Stimulated activated CD8-positive, alpha-beta memory T cell treated with anti-CD3 and anti-CD28 coated beads, Interleukin-12 subunit alpha, Interleukin-12 subunit beta, amount 100 ng/mL, for 1 hour (primary cell): ENCODE measurements around the gene MEIS1.

Experiments used
- DNase-seq: peaks from one replicate; pipeline ENCODE4 v3.0.0-alpha.2; 2020; ENCODE audit warnings: low read depth

MEIS1 gene

GRCh38 chr2:66580166-66581049 is 145.5 kb downstream of the MEIS1 start:
- no peak for DNase-seq

- DNase-seq: no peak
Measured at GRCh38 chr2:66581339-66582103, 146.6 kb downstream of the MEIS1 start.

DNA sequence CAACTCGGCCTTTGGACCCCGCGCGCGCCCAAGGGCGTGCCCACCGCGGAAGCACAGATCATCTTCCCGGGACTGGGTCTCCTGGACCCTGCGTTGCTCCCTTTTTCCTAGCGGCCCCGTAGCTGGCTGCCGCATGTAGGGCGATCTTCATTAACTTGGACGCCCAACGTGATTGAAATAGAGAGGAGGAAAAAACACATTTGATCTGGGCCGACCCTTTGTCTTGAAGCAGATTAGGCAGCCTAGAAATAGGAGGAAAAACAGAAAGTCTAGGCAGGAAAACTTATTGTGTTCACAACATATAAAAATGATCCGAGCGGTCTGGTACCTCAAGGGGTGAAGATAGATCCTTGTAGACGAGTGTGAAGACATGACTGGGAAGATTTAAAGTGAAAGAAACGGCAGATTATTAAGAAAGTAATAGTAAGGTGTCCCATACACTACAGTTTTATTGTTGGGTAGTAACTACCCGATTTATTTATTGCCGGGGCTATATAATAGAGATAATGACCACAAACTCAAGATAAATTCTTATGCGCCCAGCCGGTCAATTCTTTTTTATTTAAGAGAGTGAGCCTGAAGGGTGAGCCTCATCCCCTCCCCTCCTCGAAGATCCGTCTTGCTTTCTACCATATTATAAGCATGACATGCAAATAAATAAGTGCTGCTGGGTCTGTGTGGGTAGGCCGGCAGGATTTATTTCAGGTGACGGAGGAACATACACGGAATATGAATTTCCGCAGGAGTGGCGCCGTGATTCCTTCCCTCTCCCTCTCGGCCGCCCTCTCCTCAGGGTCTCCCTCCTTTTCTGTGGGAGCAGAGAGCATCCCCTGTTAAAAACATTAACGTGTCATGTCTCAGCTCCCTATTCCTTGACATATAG is 147.4 kb downstream of the MEIS1 start:
- no peak for DNase-seq

DNA sequence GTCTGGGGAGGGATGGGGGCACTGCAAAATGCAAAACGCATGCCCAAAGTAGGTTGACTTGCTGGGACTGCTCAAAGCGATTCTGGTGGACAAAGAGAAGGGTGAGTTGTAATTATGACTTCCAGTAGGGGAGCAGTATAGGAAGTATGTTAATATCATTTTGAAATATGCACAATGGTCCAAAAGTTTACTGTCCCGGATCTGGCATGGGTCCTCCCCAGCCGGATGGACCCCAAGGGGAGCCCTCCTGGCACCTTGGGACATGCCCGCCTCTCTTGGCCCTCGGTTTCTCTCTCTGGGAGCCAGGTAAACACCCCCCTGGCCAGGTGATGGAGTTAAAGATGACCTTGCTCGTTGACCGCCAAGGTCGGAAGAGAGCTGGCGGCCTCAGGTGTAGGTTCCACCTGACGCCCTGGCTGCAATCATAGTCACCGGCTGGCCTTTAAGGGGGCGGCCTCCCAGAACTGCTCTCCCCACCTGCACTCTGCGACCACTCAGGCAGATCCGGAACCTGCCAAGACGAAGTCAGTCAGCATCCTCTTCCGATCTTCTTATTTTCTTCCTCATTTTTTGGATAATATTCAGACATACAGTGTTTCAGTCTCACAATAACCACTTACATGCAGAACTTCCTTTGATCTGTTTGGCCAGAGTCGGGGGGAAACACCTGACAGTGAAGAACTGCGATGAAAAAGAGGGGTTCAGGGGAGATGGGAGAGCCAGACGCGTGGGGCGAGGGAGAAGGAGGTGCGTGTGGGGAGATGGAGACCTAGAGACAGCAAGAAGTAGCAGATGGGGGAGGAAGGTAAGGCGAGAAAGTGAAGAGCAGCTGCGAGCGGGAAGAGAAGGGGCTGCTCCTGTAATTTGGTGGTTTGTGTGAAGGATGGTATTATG is 148.3 kb downstream of the MEIS1 start:
- DNase-seq: no peak

GRCh38 chr2:66583881-66584280 is 149.0 kb downstream of the MEIS1 start:
- DNase-seq: no peak

DNA sequence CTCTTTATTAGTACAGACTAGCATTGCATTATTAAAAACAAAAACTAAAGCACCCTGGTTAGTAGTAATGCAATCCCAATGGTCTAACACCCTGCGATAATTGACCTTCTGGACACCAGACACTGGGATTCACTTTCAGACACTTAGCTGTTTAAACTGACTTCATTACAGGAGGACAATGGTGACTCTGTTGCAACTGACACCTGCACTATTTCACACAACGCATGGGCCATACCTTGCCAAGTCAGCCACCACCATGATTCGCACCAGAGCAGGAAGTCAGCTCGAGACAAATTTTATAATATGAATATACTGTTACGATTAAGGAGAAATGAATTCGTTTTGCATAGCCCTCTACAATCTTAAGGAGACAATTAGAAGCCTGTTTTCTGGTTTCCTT is 150.7 kb downstream of the MEIS1 start:
- DNase-seq: no peak

DNA sequence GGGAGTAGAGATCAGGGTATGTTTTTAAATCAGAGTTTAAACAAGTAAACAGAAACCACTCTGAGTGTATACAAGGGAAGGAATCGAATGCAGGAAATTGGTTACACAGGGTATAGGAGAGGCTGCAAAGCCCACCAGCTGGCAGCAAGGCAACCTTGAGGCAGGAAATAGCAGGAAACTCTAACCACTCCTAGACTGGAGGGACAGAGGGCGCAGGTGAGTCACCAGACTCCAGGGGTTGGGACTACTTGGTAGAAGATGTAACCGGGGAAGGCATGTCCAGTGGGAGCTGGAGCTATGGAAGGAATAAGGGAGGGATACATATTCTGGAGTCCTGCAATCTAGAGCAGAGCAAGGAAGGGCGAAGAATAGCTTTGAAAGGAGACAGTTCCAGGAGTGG is 152.3 kb downstream of the MEIS1 start:
- no peak for DNase-seq

DNA sequence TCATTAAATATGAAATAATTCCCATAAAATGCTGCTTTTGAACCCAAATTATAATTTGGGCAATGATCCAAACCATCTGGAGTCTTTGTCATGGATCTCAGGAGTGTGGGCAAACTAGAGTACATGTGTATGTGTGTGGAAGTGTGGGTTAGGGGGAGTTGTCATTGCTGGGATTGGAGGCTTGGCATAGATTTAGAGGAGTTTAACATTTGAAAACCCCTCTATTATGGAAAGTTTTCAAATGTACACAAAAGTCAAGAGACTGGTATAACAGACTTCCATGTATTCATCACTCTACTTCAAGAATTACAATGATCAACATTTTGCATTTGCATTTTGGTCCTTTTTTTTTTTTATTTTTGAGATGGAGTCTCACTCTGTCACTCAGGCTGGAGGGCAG is 159.1 kb downstream of the MEIS1 start:
- DNase-seq: no peak

GRCh38 chr2:66595556-66595955 is 160.6 kb downstream of the MEIS1 start:
- DNase-seq: no peak

DNA sequence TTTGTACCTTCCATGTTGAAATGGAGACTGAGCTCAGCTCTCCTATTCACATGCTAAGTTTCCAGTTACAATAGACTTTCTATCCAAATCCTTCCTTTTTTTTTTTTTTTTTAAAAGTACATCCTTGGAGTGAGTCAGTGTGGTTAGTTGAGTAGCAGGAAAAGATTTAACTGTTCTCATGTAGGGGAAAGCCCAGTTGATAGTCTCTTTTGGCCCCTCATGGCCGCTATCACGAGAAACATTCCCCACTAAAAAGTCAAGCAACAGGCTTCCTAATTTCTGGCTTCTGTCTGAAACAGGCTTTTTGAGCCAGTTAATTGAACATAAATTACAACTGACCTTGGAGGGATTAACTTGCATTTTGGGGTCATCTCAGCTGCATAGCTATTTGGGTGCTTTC is 161.3 kb downstream of the MEIS1 start:
- no peak for DNase-seq

- no peak for DNase-seq
Measured at GRCh38 chr2:66601624-66602023, 166.7 kb downstream of the MEIS1 start.

GRCh38 chr2:66602341-66602740 is 167.4 kb downstream of the MEIS1 start:
- no peak for DNase-seq

- no peak for DNase-seq
Measured at GRCh38 chr2:66604326-66604725, 169.4 kb downstream of the MEIS1 start.

GRCh38 chr2:66604976-66605375 is 170.1 kb downstream of the MEIS1 start:
- no peak for DNase-seq

DNA sequence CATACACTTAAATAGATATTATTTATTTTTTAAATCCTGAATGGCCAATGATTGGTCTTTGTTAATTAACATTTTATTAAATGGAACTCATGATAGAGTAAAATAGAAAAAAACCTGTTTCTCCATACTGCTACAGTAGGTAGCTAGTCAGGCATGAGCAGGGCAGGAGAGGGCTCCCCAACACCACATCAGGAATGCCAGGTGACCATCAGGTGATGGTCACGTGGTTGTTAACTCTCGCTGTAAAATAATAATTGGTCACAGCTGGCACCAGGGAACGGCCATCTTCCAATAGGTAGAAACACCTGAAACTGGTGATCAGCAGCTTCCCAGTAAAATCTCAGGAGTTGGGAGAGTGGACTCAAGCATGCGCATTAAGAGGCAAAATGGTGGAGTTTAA is 172.2 kb downstream of the MEIS1 start:
- no peak for DNase-seq
